Fibroblast of gingiva (primary cell): Measurements from ENCODE around the gene RITA1.

Experiments
- DNase-seq: peaks from one replicate; pipeline ENCODE4 v3.0.0-alpha.2; 2011; ENCODE audit warnings: low read depth

RITA1 gene

DNA sequence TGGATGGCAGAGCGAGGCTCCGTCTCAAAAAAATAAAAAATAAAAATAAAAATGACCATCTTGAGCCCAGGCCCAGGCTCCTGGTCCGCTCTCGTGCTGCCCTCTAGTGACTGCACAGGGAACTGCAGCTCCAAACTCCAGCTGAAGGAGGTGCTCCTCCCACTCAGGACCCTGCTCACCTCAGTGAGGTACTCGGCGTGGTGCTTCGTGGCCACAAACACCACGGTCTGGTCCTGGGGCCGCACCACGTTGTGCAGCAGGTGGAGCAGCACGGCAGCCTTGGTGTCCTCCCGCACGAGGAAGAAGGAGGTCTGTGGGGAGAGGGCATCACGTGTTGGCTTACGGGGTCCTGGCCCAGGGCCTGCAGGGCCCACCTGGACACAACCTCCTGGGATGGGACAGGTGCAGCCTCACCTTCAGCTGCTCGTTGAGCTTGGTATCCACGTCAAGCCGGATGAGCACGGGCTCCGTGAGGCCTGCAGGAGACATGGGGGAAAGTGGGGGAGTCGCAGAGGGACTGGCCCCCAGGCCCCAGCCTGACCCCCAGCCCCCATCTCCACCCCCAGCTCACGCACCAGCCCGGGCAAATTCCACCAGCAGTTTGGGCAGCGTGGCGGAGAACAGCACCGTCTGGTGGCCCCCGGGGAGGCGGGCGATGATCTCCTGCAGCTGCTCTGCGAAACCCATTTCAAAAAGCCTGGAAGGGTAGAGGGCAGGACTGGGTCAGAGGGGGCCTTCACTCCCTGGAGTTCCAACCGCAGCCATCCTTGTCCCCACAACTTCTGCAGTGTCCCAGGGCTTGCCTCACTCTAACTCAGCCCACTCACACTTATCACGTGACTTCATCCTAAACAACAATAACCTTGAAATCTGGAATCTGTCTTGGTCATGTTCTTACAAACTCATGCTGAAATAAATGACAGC lies 10.8 kb upstream of the RITA1 start:
- peak; percentile 47 for DNase-seq

DNA sequence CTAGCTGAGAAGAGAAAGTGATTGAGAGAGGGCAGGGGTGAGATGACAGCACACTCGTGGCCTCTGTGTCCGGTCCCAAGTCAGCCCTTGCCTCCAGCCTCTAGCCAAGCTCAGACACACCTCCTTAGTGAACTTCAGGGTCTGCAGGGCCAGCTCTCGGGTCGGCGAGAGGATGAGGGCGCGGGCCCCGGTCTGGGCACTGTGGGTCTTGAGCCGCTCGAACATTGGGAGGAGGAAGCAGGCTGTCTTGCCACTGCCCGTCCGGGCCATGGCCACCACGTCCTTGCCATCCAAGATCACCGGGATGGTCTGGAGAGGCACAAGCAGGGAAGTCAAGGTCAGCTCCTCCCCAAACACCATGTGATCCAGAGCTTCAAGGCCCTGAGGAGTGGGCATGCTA lies 6.5 kb upstream of the RITA1 start:
- DNase-seq: no peak

DNA sequence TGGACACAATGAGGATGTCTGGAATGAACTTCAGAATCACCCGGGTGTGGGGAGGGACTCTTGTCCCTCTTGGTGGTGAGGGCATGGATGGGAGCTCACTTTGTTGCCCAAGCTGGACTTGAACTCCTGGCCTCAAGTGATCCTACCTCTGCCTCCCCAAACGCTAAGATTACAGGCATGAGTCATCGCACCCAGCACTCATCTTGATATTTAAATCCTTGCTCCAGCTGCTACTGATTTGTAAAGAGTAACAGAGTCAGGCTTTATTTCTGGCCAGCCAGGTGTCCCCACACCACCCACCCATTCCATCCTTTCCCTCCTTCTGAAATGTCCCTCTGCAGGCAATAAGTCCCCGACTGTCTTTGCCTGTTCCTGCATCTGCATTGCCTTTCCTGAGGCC lies 5.2 kb upstream of the RITA1 start:
- DNase-seq: no peak

DNA sequence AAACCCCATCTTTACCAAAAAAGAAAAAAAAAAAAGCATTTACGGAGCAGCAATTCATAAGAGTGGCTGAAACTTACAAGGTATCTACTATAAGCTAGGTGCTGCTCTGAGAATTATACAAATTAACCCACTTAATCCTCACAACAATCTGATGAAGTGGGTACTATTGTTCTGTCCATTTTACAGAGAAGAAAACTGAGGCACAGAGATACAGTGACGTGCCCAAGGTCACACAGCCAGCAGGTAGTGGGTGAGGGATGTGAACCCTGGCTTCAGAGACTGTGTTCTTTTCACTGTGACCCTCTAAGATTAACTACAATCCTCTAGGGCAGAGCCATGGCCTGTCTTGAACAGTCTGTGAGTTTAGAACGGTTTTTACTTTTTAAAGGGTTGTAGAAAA lies 3.5 kb upstream of the RITA1 start:
- no peak for DNase-seq

DNA sequence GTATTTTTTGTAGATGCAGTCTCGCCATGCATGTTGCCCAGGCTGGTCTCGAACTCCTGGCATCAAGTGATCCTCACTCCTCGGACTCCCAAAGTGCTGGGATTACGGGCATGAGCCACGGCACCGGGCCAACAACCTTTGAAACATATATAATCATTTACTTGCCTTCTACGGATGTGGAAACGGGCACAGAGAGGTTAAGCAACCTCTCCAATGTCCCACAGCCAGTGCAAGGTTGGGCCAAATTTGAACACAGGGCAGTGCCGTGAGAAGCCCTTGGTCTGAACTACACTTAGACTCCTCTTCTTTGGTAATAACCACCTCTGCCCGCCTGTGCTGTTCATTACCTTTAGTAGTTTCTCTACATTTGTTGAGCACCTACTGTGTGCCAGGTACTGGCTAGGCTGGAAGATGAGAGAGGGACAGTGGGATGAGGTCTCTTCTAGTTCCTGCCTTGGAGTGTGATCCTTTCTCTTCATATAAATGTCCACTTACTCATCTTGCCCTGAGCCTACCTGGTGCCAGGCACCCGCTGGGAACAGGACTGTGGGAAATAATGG lies 2.4 kb upstream of the RITA1 start:
- no peak for DNase-seq

DNA sequence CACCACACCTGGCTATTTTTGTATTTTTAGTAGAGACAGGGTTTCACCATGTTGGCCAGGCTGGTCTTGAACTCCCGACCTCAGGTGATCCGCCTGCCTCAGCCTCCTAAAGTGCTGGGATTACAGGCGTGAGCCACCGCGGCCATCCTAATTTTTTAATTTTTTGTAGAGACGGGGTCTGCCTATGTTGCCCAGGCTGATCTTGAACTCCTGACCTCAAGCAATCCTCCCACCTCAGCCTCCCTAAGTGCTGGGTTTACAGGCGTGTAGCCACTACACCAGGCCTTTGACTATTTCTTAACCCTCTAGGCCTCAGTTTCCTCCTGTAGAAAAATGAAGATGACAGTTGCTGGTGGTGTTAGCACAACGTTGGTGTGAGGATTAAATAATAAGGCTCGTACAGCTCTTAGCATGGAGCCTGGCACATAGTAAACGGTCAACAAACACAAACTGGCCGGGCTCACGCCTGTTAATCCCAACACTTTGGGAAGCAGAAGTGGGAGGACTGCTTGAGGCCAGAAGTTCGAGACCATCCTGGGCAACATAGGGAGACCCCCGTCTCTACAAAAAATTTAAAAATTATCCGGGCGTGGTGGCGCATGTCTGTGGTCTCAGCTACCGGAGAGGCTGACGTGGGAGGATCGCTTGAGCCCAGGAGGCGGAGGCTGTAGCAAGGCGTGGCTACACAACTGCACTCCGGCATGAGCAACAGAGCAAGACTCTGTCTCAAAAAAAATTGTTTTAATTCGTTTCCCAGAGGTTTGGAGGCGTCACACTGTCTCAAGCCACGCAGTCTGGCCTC lies 1.2 kb upstream of the RITA1 start:
- no peak for DNase-seq

DNA sequence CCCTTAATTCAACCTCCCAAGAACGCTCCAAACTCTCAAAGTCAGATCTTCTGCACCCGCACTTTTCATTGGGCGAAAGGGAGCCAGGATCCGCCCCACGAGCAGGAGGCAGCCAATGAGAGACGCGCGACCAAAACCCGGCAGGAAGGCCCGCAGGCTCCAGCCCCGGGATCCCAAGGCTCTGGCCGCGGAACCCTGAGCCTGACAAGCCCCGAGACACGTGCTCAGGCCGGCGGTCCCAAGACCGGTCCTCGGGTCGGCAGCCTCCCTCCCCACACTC lies 681 bp upstream of the RITA1 start:
- DNase-seq: peak; percentile 87

DNA sequence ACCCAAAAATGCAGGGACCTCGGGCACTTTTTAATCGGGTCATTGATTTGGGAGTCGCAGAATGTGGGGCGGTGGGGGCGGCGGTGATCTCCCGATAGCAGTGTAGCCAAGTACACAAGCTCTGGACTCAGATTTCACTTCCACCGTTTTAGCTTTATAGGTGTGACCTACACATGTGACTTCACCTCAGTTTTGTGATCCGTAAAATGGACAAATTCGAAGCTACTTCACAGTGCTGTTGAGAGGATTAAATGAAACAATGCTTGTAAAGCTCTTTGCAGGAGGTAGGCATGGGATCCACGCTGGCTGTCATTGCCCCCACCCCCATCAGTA lies 478 bp downstream of the RITA1 start:
- DNase-seq: no peak

DNA sequence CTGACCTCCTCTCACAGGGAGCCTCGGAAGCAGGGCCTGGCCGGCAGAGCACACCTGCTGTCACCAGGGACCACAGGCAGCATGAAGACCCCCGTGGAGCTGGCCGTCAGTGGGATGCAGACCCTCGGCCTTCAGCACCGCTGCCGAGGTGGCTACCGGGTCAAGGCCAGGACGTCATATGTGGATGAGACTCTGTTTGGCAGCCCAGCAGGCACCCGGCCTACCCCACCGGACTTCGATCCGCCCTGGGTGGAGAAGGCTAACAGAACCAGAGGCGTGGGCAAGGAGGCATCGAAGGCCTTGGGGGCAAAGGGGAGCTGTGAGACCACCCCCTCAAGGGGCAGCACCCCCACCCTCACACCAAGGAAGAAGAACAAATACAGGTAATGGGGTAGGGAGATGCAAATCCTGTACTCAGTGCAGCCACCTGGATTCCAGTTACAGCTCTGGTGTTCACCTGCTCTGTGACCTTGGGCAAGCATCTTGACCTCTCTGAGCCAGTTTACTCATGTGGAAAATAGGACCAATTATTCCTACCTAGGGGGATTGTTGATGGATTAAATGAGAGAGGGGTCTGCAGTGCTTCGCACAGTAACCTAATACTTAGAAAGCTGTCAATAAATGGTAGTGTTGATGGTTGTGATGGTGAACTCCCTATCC lies 1.3 kb downstream of the RITA1 start:
- DNase-seq: no peak

DNA sequence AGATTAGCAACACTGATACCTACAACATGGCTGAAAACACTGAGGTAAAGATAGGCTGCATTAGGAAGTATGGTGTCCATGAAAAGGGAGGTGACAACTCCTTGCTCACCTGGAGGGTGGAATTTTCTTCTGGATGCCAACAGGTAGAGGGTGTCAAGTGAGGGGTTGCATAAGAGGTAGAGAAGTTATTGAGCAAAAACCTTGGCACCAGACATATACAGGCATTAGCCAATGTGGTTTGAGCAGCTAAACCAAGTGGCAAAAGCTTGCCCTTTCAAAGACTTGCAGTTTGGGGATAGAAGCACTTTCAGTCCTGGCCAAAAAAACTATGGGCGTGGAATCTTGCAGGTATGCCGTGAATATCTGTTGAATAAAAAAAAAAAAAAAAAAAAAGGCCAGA lies 3.8 kb downstream of the RITA1 start:
- DNase-seq: no peak

DNA sequence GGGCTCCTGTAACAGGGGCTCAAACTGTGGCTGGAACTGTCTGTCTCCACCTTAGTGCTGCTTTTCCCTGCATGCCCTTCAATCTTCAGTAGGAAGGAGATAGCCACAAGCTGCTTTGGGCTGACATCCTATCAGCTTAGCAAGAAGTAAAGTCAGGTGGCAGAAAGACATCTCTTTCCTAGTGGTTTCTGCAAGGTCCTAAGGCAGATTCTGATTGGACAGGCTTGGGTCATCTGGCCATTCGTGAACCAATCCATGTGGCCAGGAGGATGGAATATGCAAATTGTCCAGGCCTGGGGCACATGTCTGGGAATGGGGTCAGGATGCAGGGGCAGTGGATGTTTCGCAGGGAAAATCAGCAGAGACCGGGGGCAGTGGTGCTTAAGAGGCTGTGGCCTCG lies 5.2 kb downstream of the RITA1 start:
- no peak for DNase-seq

DNA sequence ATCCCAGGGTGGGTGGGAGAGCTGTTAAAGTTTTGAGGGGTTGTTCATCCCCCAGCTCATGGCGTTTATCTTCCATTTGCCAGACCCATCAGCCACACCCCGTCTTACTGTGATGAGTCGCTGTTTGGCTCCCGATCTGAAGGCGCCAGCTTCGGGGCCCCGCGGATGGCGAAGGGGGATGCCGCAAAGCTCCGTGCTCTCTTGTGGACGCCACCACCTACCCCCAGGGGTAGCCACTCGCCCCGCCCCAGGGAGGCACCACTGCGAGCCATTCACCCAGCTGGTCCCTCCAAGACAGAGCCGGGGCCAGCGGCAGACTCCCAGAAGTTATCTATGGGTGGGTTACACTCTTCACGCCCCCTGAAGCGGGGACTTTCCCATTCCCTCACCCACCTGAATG lies 5.7 kb downstream of the RITA1 start:
- DNase-seq: no peak

DNA sequence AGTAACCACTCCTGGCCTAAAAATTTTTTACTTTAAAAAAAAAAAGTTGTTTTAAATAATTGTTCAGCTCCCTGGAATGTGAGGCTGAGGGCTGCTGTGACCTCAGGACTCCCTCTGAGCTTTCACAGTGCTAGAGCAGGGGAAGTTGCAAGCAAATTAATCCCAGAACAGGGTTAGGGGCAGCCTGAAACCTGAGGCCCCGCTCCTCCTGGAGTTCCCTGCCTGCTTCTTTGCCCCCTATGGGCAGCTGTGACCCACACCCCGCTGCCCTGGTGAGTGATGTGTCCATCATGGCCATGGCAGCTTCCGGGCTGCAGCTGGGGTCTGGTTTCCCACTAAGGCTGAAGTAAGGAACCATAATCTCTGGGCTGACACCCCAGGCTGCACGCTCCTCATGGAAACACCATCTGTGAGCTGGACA lies 9.5 kb downstream of the RITA1 start:
- peak; percentile 36 for DNase-seq

DNA sequence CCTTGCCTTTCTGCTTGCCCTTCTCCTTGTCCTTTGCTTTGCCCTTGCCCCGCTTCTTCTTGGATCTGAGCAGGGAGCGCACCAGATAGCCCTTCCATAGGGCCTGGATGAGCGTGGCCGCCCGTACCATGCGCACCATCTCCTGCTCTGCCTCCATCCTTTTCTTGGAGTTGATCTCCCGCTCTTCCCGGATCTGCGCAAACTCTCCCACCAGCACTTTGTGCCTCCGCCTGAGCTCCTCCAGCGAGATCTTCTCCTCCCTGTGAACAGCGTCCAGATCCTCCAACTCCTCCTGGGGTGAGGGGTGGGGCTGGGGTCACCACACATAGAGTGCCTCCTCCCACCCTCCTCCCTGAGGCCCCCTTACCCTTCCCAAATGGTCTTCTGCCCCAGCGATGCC lies 10.1 kb downstream of the RITA1 start:
- no peak for DNase-seq

DNA sequence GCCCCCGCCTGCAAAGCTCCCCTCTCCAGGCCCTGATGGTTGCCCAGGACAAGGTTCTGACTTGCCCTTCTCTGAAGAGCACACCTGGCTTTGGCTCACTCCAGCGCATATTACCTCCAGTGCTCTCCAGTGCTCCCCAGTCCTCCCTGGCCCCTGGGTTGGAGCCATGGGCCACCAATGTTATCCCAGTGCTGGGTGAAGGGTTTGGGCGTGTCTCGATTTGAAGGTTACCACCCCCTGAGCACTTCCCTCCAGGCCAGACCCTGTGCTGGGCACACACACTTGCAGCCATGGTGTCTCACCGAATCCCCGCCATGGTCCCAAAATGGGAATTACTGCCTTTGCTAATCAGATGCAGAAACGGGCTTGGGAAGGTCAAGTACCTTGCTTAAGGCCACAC lies 11.1 kb downstream of the RITA1 start:
- DNase-seq: no peak

DNA sequence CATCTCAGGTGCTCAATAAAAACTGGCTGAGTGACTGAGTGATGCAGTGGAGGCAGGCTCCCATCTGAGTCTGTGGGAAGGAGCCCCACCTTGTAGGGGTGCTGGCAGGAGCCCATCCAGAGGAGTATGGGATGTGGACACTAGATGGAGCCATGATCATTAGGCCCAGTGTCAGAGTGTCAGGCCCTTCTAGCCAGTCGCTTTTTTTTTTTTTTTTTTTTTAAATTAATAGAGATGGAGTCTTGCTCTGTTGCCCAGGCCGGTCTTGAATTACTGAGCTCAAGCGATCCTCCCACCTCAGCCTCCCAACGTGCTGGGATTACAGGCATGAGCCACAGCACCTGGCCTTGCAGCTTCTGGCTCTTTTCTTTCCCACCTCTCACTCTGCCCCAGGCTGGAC lies 11.5 kb downstream of the RITA1 start:
- peak; percentile 80 for DNase-seq

DNA sequence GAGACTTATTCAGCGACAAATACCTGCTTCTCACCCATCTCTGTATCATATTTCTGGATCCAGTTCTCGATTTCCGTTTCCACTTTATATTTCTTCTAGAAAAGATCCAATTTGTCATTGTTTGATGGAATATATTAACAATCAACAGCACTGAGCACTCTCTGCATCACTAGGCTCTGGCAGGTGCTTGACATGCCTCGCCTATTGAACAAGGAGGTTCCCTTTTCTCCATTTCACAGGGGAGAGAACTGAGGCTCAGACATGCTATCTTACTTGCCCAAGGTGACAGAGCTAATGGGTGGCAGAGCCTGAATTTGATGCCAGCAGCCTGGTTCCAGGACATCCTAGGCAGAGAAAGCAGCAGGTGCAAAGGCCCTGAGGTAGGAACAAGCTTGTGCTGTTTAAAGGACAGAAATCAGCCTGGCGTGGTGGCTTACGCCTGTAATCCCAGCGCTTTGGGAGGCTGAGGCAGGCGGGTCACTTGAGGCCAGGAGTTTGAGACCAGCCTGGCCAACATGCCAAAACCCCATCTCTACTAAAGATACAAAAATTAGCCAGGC lies 12.1 kb downstream of the RITA1 start:
- no peak for DNase-seq

DNA sequence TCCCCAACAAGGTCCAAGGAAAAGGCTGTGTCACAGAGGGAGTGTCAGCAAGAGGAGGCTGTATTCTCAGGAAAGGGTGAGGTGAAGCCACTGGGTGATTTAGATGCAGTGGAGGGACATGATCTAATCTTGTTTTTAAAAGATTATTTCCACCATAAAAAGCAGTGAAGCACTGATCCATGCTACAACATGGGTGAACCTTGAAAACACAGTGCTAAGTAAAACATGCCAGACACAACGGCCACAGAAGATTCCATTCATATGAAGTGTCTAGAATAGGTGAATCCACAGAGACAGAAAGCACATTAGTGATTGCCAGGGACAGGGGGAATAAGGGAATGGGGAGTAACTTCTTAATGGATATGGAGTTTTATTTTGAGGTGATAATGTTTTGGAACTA lies 12.8 kb downstream of the RITA1 start:
- DNase-seq: no peak

DNA sequence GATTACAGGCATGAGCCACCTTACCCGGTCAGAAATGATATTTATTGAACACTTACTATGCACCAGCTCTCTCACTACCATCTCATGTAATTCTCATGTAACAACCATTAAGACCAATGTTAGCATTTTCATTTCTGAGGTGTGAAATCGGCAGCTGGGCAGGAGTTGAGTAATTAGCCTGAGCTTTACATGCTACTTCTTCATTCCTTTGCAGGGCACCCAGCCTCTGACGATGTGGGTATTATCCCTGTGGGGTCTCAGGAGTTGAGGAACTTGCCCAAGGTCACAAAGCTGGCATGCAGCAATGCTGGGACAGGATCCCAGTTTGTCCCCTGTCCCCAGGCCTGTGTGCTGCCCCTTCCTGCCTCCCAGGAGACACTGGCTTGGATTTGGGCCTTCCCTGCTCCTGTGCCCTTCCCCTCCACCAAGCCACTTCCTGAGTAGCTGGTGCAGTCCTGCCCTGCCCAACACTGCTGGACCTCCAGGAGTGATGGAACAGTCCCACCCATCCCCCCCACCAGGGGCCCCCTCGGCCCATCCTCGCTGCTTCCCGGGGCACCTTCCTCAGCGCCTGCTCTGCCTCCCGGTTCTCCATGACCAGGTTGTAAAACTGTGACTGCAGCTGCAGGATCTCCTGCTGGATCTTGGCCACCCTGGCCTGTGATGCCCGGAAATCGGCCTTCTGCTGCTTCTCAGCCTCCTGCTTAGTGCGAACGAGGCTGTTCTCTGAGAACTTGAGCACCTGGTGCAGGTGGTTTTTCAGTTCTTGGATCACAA lies 14.7 kb downstream of the RITA1 start:
- DNase-seq: no peak

DNA sequence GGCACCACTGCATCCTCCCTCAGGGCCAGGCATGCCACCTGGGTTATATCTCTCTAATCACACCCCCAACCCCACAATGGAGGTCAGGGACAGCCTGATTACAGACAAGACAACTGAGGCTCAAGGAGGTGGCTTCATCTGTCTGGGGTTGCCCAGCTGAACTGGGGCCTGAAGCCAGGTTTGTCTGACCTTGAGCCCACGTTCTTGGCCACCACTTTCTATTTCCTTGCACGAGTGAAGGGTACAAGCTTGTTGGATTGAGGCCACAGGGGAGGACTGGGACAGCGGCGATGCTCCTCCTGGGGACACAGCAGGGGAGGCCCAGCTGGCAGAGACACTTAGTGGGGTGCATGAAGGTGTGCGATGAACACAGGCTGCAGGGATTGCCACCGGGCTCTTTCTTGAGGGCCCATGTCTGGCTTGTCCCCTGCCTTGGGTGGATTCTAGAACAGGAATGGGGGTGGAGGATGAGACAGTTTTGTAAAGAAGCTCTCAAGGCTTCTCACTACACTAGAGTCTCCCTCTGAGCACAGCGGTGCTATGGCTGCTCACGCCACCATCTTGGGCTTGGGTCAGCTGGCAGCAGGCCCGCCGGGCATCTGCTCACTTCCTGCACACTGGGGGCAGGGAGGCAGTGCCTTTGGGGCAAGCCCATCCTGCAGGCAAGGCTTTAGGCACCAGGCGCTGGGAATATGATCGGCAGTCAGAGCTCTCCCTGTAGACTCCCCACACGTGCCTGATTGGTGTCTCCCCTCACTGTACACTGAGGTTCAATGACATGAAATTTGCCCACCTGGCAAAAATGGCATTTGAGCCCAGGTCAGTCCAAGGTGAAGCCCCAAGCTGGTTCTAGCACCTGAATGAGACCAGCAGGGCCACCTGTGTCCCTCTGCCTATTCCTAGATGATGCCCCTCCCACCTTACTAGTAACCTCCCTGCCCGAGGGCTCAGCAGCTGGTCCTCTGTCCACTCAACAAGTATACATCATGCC lies 16.0 kb downstream of the RITA1 start:
- DNase-seq: no peak
